Skeletal muscle satellite cell (primary cell): ENCODE results near the gene SPARC.
A peak's percentile ranks its signal among the peaks of the same experiment; 100 is the strongest.

Experiments used
- H3K27me3 ChIP-seq: 2 replicates; pipeline ENCODE4 v1.7.0; 2013; ENCODE audit warnings: low read length; ENCODE audit not compliant: control insufficient read depth, insufficient read depth
- H3K36me3 ChIP-seq: 2 replicates; pipeline ENCODE4 v1.7.0; 2013; ENCODE audit warnings: mild to moderate bottlenecking, control low read depth, low read length; ENCODE audit not compliant: insufficient read depth
- H3K4me1 ChIP-seq: 2 replicates; pipeline ENCODE4 v1.7.0; 2013; ENCODE audit warnings: low read length; ENCODE audit not compliant: control insufficient read depth, insufficient read depth
- H3K4me2 ChIP-seq: 2 replicates; pipeline ENCODE4 v1.7.0; 2013; ENCODE audit warnings: mild to moderate bottlenecking, low read length
- H3K4me3 ChIP-seq: 2 replicates; pipeline ENCODE4 v1.7.0; 2013; ENCODE audit warnings: low read length
- H3K9ac ChIP-seq: 2 replicates; pipeline ENCODE4 v1.7.0; 2013; ENCODE audit warnings: mild to moderate bottlenecking, low read depth, low read length, moderate library complexity
- H3K9me3 ChIP-seq: replicated peaks from 2 replicates; pipeline ENCODE4 v1.7.0; 2013; ENCODE audit warnings: mild to moderate bottlenecking, control low read depth, low read length

The SPARC gene

DNA sequence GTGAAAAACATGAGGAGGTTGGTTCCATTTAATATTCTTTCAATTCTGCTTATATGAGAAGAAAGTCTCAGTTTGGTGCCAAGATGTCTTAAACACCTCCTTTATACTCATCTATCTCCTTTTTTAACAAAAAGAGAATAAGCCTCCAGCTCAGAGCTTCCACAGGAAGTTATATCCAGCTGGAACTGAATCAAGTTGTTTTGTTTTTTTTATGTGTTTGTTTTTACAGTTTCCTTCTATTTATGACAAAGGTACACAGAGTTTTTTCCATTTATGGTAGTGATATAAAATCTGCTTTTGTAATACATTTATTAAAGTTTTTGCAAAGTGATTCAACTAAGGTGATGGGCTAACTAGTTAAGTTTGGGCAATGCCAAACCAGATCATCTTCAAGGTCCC is 10.4 kb downstream of the SPARC start:
- H3K4me1 ChIP-seq = peaks cover 96% of the 10 kb centered on the region

DNA sequence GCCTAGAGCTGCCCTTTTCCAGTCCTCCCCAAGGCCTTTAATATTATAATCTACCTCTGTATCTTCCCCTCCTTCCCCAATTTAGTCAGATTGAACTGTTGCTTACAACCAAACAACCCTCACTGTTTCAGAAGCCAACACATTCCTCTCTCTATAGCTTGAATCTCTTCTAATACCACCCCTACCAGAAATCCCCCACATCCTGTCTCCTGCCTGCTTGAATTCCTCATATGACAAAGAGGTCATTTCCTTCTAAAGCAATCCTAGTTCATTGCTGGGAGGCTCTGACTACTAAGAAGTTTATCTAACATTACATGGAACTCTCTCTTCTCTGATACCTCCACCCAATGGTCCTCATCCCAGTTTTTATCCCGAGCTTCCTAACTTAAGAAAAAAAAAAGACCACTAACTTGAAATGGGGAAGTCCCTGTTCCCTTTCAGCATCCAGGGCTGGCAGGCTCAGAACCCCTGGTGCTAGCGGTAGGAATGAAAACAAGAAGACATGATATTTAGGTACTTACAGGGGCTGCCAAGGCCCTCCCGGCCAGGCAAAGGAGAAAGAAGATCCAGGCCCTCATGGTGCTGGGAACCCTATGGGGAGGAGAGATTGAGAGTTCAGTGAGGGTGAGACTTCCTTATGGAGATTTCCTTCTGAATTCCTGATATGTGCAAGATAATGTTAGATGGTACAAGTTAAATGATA is 11.0 kb downstream of the SPARC start:
- peak overlapping the region; percentile 38 for H3K4me3 ChIP-seq
- H3K4me2 ChIP-seq = peak overlapping the region; percentile 58
- H3K9ac ChIP-seq = peak overlapping the region; percentile 78
- peaks cover 96% of the 10 kb centered on the region for H3K4me1 ChIP-seq
- H3K9me3 ChIP-seq = no peaks in the 10 kb centered on the region
- no peaks in the 10 kb centered on the region for H3K27me3 ChIP-seq
- peaks cover 92% of the 10 kb centered on the region for H3K36me3 ChIP-seq

More for the DNA sequence above, 10.4 kb downstream of the SPARC start:
- Histone ChIP-seq H3K4me3 (peak overlapping the region; percentile 38), H3K4me2 (peak overlapping the region; percentile 58), H3K9me3 (no peaks in the 10 kb centered on the region), H3K36me3 (peaks cover 92% of the 10 kb centered on the region), H3K9ac (peak overlapping the region; percentile 78), H3K27me3 (no peaks in the 10 kb centered on the region)

DNA sequence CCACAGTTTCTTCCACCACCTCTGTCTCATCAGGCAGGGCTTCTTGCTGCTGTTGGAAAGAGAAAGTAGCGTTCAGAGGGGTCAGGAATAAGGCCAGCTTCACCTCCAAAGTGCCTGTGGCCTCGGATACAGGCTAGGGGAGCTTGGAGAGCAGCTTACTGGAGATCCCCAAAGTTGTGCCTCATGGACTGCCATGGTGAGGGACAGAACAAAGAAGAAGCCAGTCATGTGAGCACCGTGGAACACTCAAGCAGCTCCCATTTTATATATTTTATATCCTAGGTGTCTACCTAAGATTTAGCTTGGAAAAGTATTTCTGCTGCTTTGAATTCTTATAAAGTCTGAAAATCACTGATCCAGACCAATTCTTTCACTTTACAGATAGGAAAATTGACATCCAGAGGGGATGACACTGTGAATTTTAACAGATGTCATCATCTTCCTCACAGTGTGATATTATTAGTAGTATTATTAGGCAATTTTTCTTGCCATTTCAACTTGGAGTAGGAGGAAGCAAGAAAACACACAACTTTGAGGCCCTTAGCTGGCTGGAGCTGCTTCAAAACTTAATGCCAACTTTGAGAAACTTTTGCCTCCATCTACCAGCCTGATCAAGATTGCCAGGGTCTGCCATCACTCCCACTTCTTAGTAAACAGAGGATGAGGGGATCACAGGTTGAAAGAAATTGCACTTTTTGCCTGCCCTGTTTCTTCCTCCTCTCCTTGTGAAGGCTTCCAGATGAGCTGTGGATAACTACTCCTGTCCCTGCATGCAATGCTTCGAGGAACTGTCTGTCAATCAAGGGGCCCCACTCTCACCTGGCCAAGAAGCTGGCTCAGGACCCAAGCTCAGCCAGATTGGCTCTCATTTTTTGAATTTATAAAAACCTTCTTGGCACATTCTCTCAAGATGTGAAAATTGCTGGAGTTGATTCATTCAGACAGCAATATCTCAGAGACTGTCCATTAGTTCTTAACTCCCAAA is 11.8 kb downstream of the SPARC start:
- Histone ChIP-seq H3K9ac (peak overlapping the region; percentile 78), H3K27me3 (no peaks in the 10 kb centered on the region), H3K4me2 (no peak overlapping the region), H3K4me1 (peaks cover 98% of the 10 kb centered on the region), H3K9me3 (no peaks in the 10 kb centered on the region), H3K36me3 (peaks cover 96% of the 10 kb centered on the region), H3K4me3 (no peak overlapping the region)

DNA sequence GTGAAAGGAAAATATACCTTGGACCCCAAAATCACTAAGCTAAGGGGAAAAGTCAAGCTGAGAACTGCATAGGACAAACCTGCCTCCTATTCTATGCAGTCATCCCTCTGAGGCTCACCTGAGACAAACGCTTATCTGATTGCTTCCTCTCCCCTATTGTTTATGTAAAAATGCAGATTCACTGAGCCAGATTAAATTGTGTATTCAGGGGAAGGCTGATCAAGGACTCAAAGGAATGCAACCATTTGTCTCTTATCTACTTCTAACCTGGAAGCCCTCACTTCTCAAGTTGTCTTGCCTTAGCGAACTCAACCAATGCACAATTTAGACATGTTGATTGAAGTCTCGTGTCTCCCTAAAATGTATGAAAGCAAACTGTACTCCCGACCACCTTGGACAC is 13.3 kb downstream of the SPARC start:
- H3K4me3 ChIP-seq = no peak overlapping the region
- H3K36me3 ChIP-seq = peaks cover 96% of the 10 kb centered on the region
- H3K9ac ChIP-seq = peak overlapping the region; percentile 22
- H3K4me1 ChIP-seq = peaks cover 84% of the 10 kb centered on the region
- H3K27me3 ChIP-seq = no peaks in the 10 kb centered on the region
- H3K9me3 ChIP-seq = no peaks in the 10 kb centered on the region
- H3K4me2 ChIP-seq = no peak overlapping the region

DNA sequence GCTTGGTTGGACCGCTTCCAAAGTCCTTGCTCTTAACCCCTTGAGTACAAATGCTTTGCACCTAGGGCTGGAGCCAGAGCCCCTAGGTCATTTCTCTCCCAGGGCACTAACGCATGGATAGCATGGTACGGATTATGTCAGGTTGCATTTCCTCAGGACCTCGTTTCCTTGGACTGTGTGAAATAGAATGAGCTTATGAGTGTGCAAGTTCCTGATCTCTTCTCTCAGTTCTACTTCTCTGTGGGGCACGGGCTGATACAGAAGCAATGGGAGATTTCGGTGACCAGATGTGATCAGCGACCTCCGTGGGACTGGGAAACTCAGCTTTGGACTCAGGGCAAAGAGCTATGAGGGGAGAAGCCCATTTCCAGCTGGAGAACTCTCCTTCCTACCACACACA is 14.2 kb downstream of the SPARC start:
- H3K27me3 ChIP-seq = no peaks in the 10 kb centered on the region
- no peaks in the 10 kb centered on the region for H3K9me3 ChIP-seq
- peaks cover 95% of the 10 kb centered on the region for H3K36me3 ChIP-seq
- peaks cover 75% of the 10 kb centered on the region for H3K4me1 ChIP-seq
- peak overlapping the region; percentile 21 for H3K4me2 ChIP-seq
- H3K4me3 ChIP-seq = no peak overlapping the region
- H3K9ac ChIP-seq = peak overlapping the region; percentile 22

DNA sequence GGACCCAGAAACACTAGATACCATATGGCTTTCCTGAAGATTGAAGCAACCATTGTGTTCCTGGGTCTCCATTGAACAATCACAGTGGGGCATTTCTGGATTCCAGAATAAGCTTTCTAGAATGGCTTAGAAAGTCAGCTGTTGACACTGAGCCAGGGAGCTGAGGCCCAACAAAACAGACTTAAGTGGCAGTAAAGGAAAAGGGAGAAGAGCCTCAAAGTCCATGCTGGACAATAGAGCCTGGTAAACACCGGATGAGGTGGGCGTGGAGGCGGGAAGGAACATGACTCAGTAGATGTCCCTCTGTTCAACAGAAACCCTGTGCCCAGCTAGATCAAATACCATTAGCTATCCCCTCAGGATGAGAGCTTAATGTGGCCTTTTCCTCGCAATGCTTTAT is 14.8 kb downstream of the SPARC start:
- peaks cover 95% of the 10 kb centered on the region for H3K36me3 ChIP-seq
- peaks cover 73% of the 10 kb centered on the region for H3K4me1 ChIP-seq
- no peaks in the 10 kb centered on the region for H3K27me3 ChIP-seq
- no peaks in the 10 kb centered on the region for H3K9me3 ChIP-seq
- peak overlapping the region; percentile 28 for H3K4me2 ChIP-seq
- no peak overlapping the region for H3K4me3 ChIP-seq
- peak overlapping the region; percentile 58 for H3K9ac ChIP-seq

DNA sequence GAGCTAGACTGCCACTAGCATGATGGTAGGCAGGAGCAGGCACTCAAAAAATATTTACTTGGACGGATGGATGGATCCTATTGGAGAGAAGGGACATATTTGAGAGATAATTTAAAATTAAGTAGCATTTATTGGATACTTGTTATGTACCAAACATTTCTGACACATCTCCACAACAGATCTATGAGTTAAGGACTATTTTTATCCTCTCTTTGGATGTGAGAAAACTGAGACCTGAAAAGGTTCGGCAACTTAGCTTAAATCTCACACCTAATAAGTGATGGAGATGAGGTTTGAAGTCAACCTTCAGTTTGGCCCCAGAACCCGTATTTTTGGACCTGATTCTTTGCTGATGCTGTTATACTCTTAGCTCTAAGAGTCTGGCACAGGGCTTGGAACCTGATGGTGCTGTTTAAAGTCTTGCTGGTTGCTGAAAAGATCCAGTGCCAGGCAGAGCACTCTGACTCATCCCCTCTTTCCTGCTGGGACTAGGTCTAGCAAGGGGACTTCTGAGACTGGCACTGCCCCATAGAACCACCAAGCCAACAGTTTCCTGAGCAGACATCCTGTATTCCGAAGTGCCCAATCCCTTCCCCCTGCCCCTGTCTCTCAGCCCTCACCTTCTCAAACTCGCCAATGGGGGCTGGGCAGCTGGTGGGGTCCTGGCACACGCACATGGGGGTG is 15.6 kb downstream of the SPARC start:
- Histone ChIP-seq H3K9me3 (no peaks in the 10 kb centered on the region), H3K4me2 (peak overlapping the region; percentile 28), H3K9ac (peak overlapping the region; percentile 58), H3K27me3 (no peaks in the 10 kb centered on the region), H3K4me1 (peaks cover 71% of the 10 kb centered on the region), H3K36me3 (peaks cover 97% of the 10 kb centered on the region), H3K4me3 (no peak overlapping the region)

DNA sequence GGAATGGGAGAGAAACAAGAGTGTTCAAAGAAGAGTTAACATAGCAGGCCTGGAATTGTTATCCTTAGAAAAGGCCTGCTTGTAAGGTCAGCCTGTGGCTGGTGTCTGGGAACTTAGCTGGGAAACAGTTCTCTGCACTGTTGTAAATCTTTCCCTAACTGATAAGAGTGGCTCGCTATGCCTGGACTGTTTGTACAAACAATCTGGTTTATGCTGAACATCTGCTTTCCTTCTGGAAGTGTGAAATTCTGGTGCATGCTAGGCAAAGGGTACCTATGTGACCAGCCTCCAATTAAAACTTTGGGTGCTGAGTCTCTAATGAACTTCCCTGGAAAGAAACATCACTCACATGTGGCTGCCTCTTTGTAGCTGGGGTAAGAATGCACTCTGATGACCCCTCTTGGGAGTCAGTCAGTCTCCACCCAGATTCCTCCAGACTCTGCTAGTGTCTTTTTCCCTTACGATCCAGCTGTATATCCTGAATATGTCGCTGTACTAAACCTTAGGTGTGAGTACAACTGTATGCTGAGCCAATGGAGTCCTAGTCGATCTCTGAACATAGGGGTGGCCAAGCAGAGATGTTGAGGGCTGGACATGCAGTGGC is 16.5 kb downstream of the SPARC start:
- no peaks in the 10 kb centered on the region for H3K27me3 ChIP-seq
- H3K4me1 ChIP-seq = peaks cover 71% of the 10 kb centered on the region
- H3K36me3 ChIP-seq = peaks cover 97% of the 10 kb centered on the region
- no peaks in the 10 kb centered on the region for H3K9me3 ChIP-seq
- H3K4me2 ChIP-seq = no peak overlapping the region
- H3K9ac ChIP-seq = peak overlapping the region; percentile 58
- H3K4me3 ChIP-seq = no peak overlapping the region

DNA sequence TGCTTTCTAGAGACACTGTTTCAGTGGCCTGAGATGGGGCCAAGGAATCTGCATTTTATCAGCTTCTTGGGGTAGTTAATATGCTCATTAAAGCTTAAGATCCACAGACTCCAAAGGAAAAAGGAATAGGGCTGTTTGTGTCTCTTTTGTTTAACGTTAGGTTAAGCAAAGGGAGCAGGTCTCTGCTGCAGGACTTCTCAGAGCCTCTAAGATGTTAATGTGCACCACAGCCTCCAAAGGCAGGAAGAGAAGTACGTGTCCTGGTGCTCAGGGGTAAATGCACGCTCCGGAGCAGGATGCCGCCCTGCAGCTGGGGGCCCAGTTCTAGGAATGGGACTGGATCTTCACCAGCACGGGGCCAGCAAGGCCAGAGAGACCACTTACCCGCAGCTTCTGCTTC is 19.6 kb downstream of the SPARC start:
- no peaks in the 10 kb centered on the region for H3K9me3 ChIP-seq
- H3K4me1 ChIP-seq = peaks cover 70% of the 10 kb centered on the region
- no peak overlapping the region for H3K4me2 ChIP-seq
- H3K27me3 ChIP-seq = no peaks in the 10 kb centered on the region
- no peak overlapping the region for H3K9ac ChIP-seq
- no peak overlapping the region for H3K4me3 ChIP-seq
- H3K36me3 ChIP-seq = peaks cover 98% of the 10 kb centered on the region

DNA sequence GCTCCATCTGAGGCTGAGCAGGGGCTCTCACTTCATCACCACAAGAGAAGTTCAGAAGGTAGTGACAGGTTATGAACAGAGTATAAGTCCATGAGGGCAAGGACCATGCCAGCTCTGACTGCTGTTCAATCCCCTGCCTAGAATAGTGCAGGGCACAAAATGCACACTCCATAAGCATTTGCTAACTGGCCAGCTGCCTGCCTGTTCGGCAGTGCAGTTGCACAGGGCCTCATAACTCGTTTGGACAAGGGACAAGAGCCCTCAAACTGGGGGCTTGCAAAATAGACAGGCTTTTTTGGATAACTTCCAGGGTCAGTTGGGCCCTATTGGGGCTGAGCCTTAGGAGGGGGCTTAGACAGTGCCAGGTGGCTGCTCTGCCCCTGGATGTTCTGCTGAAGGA is 21.1 kb downstream of the SPARC start:
- Histone ChIP-seq H3K9ac (peak overlapping the region; percentile 12), H3K4me2 (no peak overlapping the region), H3K4me1 (peaks cover 70% of the 10 kb centered on the region), H3K4me3 (no peak overlapping the region), H3K36me3 (peaks cover 97% of the 10 kb centered on the region), H3K9me3 (no peaks in the 10 kb centered on the region), H3K27me3 (no peaks in the 10 kb centered on the region)
